Measurements from ENCODE around the gene FKBP2. TPM values are rescaled to one million over a fixed set of nuclear protein-coding genes. Genes with fewer than 3 reads are reported as not detected.

The FKBP2 gene
- total and polyA plus RNA-seq, 2 of the 13 experiments (the other 11 are each of a cell fraction or from before 2014, with no cell fraction given) = 30.1 to 53.3 TPM

GRCh38 chr11:64240435-64241240, at the start of gene FKBP2 (continued):
- 0 out of 2 replicates have a peak, but pooled peaks have one; percentile 17 for TF ChIP-seq RERE (CRISPR knock-in tag; IDR thresholded peaks at IDR 0.05; ENCODE audit: low read depth)
- 0 out of 2 replicates have a peak, but pooled peaks have one; percentile 70 for TF ChIP-seq TP53 (CRISPR knock-in tag; conservative IDR thresholded peaks at IDR 0.05)
- TF ChIP-seq HOXA7 (CRISPR knock-in tag; IDR thresholded peaks at IDR 0.05) = no peak
- no peak for TF ChIP-seq ZNF274 (CRISPR knock-in tag; IDR thresholded peaks at IDR 0.05)
- peak; percentile 82 for TF ChIP-seq ZNF451 (CRISPR knock-in tag; IDR thresholded peaks at IDR 0.05)
- TF ChIP-seq, protein P1, sequence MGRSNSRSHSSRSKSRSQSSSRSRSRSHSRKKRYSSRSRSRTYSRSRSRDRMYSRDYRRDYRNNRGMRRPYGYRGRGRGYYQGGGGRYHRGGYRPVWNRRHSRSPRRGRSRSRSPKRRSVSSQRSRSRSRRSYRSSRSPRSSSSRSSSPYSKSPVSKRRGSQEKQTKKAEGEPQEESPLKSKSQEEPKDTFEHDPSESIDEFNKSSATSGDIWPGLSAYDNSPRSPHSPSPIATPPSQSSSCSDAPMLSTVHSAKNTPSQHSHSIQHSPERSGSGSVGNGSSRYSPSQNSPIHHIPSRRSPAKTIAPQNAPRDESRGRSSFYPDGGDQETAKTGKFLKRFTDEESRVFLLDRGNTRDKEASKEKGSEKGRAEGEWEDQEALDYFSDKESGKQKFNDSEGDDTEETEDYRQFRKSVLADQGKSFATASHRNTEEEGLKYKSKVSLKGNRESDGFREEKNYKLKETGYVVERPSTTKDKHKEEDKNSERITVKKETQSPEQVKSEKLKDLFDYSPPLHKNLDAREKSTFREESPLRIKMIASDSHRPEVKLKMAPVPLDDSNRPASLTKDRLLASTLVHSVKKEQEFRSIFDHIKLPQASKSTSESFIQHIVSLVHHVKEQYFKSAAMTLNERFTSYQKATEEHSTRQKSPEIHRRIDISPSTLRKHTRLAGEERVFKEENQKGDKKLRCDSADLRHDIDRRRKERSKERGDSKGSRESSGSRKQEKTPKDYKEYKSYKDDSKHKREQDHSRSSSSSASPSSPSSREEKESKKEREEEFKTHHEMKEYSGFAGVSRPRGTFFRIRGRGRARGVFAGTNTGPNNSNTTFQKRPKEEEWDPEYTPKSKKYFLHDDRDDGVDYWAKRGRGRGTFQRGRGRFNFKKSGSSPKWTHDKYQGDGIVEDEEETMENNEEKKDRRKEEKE (IDR thresholded peaks at IDR 0.05) = no peak
- no peak for TF ChIP-seq SP5 (CRISPR knock-in tag; IDR thresholded peaks at IDR 0.05; ENCODE audit: borderline replicate concordance, low read depth)
- peak; percentile 93 for TF ChIP-seq ZFP90 (CRISPR knock-in tag; IDR thresholded peaks at IDR 0.05; ENCODE audit: borderline replicate concordance)
- TF ChIP-seq ZNF629 (CRISPR knock-in tag; conservative IDR thresholded peaks at IDR 0.05) = no peak; the same call in 1 of the 2 replicates
- TF ChIP-seq PAXIP1 (CRISPR knock-in tag; conservative IDR thresholded peaks at IDR 0.05) = no peak; the same call in none of the 2 replicates
- TF ChIP-seq, protein P2, sequence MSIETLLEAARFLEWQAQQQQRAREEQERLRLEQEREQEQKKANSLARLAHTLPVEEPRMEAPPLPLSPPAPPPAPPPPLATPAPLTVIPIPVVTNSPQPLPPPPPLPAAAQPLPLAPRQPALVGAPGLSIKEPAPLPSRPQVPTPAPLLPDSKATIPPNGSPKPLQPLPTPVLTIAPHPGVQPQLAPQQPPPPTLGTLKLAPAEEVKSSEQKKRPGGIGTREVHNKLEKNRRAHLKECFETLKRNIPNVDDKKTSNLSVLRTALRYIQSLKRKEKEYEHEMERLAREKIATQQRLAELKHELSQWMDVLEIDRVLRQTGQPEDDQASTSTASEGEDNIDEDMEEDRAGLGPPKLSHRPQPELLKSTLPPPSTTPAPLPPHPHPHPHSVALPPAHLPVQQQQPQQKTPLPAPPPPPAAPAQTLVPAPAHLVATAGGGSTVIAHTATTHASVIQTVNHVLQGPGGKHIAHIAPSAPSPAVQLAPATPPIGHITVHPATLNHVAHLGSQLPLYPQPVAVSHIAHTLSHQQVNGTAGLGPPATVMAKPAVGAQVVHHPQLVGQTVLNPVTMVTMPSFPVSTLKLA (IDR thresholded peaks at IDR 0.05) = peak; percentile 62
- no peak for TF ChIP-seq HNRNPL (IDR thresholded peaks at IDR 0.05; ENCODE audit: low read depth, low read length)
- TF ChIP-seq EEA1 (CRISPR knock-in tag; IDR thresholded peaks at IDR 0.05; ENCODE audit: borderline replicate concordance) = no peak
- no peak for TF ChIP-seq ZNF724P (CRISPR knock-in tag; IDR thresholded peaks at IDR 0.05; ENCODE audit: borderline replicate concordance)
- no peak for TF ChIP-seq ZNF30 (CRISPR knock-in tag; IDR thresholded peaks at IDR 0.05)

Data from HepG2 (cell line).